PFSK-1 (cell line): ENCODE measurements around the gene RNF130.

Experiments
- FOXP2 ChIP-seq: optimal IDR thresholded peaks from 2 replicates; pipeline ENCODE3; 2011; ENCODE audit warnings: borderline replicate concordance, control low read depth, inconsistent platforms; ENCODE audit not compliant: insufficient read depth; ENCODE audit errors: extremely low read length, extremely low read depth
- POLR2AphosphoS5 ChIP-seq: IDR thresholded peaks from 2 replicates; pipeline ENCODE4 v1.6.1; 2012; ENCODE audit warnings: low read depth, mild to moderate bottlenecking, control low read depth, low read length, moderate library complexity
- SIN3A ChIP-seq: IDR thresholded peaks from 2 replicates; pipeline ENCODE4 v1.6.1; 2012; ENCODE audit warnings: mild to moderate bottlenecking, low read length, moderate library complexity, borderline replicate concordance; ENCODE audit not compliant: insufficient read depth
- TAF1 ChIP-seq: IDR thresholded peaks from 2 replicates; pipeline ENCODE4 v1.6.1; 2012; ENCODE audit warnings: low read length, control low read depth, borderline replicate concordance; ENCODE audit not compliant: insufficient read depth
- TF ChIP-seq, protein P1 (sequence below), 2 experiments: IDR thresholded peaks; 2 replicates each; pipeline versions ENCODE4 v1.6.1 to v1.8.0; 2011 to 2012; ENCODE audit warnings: low read depth in 2 of 2, low read length in 2 of 2, control low read depth in 1 of 2, inconsistent platforms in 1 of 2, mild to moderate bottlenecking in 1 of 2, moderate library complexity in 1 of 2; ENCODE audit not compliant: insufficient read depth in 1 of 2

RNF130 gene

DNA sequence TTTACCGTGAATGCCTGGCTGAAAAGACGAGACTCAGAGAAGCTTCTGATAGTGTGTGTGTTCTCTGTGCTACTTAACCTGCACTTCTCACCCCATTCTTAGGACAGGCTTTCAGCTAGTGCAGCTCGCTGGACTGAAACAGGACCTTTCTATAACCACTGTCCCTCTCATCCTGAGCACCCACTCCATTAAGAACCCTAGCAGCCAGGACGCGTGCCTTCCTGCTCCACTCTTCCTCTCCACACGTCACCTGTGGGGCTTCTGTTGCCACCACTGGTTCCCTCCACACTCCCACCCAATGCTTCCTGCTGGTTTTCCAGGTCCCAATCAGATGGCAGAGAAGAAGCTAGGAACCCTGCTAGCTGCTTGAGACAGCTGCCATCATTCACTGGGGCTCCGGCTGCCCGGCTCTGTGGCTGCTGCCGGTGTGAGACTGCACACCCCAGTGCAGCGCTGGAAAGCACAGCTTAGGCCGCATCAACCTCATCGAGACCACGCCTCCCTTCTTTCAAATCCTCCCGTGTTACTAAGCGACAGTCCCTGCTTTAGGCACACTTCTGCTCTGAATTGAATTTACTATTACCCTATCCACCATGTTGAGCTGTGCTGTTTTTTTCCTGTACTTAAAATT, 44.0 kb downstream of the RNF130 start:
- no peak for TF ChIP-seq TAF1
- no peak for TF ChIP-seq FOXP2

DNA sequence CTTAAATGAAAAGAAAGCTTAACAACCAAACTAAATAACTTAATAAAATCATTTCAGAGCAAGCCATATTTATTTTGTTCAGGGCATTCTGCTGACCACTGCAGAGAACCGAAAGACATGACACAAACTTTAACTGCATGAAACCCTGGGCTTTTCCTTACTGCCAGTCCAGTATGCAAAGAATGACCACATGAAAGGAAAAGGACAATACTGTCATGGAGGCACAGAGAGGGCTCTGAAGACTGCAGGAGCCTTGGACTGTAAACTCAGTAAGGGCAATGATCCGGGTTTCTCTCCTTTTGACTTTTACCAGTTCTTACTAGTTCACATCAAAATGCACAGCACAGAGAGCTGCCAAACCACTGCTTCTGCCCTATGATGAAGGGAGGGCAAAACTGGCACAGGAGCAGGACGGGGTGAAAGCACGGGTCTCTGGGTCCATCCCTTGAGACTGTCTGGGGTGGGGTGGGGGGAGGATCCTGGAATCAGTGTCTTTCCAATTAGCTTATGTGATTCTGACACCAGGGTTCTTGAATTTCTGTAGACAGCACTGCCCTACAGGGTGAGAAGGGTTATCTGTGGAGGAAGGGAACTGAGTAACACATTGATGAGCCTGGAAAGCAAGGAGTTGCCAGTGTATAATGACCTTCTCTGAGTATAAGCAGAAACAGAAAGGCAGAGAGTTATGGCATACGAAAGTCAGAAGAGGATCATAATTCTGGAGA, 44.7 kb downstream of the RNF130 start:
- no peak for TF ChIP-seq TAF1
- no peak for TF ChIP-seq FOXP2
- TF ChIP-seq, protein P1, sequence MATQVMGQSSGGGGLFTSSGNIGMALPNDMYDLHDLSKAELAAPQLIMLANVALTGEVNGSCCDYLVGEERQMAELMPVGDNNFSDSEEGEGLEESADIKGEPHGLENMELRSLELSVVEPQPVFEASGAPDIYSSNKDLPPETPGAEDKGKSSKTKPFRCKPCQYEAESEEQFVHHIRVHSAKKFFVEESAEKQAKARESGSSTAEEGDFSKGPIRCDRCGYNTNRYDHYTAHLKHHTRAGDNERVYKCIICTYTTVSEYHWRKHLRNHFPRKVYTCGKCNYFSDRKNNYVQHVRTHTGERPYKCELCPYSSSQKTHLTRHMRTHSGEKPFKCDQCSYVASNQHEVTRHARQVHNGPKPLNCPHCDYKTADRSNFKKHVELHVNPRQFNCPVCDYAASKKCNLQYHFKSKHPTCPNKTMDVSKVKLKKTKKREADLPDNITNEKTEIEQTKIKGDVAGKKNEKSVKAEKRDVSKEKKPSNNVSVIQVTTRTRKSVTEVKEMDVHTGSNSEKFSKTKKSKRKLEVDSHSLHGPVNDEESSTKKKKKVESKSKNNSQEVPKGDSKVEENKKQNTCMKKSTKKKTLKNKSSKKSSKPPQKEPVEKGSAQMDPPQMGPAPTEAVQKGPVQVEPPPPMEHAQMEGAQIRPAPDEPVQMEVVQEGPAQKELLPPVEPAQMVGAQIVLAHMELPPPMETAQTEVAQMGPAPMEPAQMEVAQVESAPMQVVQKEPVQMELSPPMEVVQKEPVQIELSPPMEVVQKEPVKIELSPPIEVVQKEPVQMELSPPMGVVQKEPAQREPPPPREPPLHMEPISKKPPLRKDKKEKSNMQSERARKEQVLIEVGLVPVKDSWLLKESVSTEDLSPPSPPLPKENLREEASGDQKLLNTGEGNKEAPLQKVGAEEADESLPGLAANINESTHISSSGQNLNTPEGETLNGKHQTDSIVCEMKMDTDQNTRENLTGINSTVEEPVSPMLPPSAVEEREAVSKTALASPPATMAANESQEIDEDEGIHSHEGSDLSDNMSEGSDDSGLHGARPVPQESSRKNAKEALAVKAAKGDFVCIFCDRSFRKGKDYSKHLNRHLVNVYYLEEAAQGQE (IDR thresholded peaks at IDR 0.05; ENCODE audit: insufficient read depth in 1 of 2, low read depth in 2 of 2, low read length in 2 of 2) = no peak
- no peak for TF ChIP-seq SIN3A
- no peak for TF ChIP-seq POLR2AphosphoS5

DNA sequence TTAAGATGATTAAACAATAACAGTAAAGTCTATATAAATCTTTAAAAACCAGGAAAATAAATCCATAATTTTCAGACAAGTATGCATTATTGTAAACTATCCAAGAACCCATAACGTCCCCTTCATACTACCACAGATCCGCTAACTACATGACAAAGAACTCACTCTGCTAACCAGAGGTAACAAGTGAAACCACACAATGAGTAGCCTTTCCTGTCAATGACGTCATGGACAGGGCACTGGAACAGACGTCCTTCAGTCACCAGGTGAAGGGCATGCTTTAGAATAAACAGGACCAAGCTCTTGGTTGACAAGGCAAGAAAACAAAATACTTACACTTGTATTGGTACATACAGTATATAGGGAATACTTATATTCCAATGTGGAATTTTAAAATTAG, 45.2 kb downstream of the RNF130 start:
- TF ChIP-seq, protein P1 (IDR thresholded peaks at IDR 0.05; ENCODE audit: insufficient read depth in 1 of 2, low read depth in 2 of 2, low read length in 2 of 2) = no peak
- TF ChIP-seq TAF1 (no peak), POLR2AphosphoS5 (no peak), FOXP2 (no peak), SIN3A (no peak)

DNA sequence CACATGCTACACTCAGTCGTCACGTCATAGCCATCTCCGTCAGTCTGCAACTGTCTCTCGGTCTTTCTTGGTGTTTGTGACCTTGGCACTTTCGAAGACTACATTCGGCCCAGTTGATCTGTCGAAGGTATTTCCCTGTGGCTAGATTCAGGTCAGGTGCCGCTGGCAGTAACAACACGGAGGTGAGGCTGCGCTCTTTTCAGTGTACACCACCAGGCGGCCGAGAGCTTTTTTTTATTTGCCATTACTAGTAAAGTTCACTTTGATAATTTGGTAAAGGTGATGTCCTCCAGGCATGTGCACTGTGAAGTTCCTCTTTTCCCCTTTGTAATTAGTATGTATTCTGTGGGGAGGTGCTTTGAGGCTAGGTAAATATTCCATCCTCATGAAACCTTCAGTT, 49.7 kb downstream of the RNF130 start:
- TF ChIP-seq SIN3A (no peak), POLR2AphosphoS5 (no peak), TAF1 (no peak), FOXP2 (no peak)
- TF ChIP-seq, protein P1 (IDR thresholded peaks at IDR 0.05; ENCODE audit: insufficient read depth in 1 of 2, low read depth in 2 of 2, low read length in 2 of 2) = no peak

DNA sequence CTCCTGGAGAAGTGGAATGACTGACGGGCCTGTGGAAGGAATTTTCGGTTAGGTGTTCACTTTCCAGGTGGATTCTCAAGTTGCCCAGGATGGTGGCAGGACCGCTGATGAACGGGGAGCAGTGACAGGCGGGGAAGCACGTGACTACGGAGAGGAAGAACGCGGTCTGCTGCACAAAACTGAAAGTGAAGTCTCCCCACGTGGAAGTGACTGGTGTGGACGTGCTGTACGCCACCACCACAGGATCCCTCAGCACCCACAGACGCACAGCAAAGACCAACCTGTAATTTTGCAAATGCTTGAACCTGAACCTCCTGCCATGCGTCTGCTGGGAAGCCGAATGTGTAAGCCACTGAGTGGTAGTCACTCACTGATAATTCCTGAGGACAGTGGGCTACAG, 51.4 kb downstream of the RNF130 start:
- TF ChIP-seq POLR2AphosphoS5 (no peak), FOXP2 (no peak), TAF1 (no peak), SIN3A (no peak)
- TF ChIP-seq, protein P1 (IDR thresholded peaks at IDR 0.05; ENCODE audit: insufficient read depth in 1 of 2, low read depth in 2 of 2, low read length in 2 of 2) = no peak
